Endothelial cell (in vitro differentiated cells): ENCODE results near the gene FABP1. TPM values are rescaled to one million over a fixed set of nuclear protein-coding genes. Genes with fewer than 3 reads are reported as not detected.
A peak's percentile ranks its signal among the peaks of the same experiment; 100 is the strongest.

Source experiments
- DNase-seq: peaks from one replicate; pipeline ENCODE4 v3.0.0; 2021; ENCODE audit warnings: low spot score
- H3K27ac Mint-ChIP-seq: one replicate; pipeline ENCODE4 v1.8.0; 2021; ENCODE audit warnings: mixed read lengths, inconsistent platforms; ENCODE audit not compliant: unreplicated experiment
- H3K27me3 Mint-ChIP-seq: one replicate; pipeline ENCODE4 v1.8.0; 2021; ENCODE audit warnings: mild to moderate bottlenecking, moderate library complexity, mixed read lengths, inconsistent platforms; ENCODE audit not compliant: unreplicated experiment
- H3K36me3 Mint-ChIP-seq: one replicate; pipeline ENCODE4 v1.8.0; 2021; ENCODE audit warnings: mild to moderate bottlenecking, low read depth, mixed read lengths, inconsistent platforms; ENCODE audit not compliant: unreplicated experiment
- H3K4me1 Mint-ChIP-seq: one replicate; pipeline ENCODE4 v1.8.0; 2021; ENCODE audit warnings: mild to moderate bottlenecking, mixed read lengths, inconsistent platforms; ENCODE audit not compliant: unreplicated experiment
- H3K4me3 Mint-ChIP-seq: one replicate; pipeline ENCODE4 v1.8.0; 2021; ENCODE audit warnings: mild to moderate bottlenecking, mixed read lengths, inconsistent platforms; ENCODE audit not compliant: unreplicated experiment
- H3K9me3 Mint-ChIP-seq: one replicate; pipeline ENCODE4 v1.8.0; 2021; ENCODE audit warnings: mixed read lengths, inconsistent platforms; ENCODE audit not compliant: unreplicated experiment
- CTCF ChIP-seq: fragments of 200-600 bp; sonication (generic); IDR thresholded peaks from one replicate; pipeline ENCODE4 v1.5.0; 2021; ENCODE audit warnings: antibody characterized with exemption; ENCODE audit not compliant: unreplicated experiment
- total RNA-seq: library from RNA; stranded (reverse); fragmentation: NEBNext Ultra II Directional; extraction: Animal tissue kit (Norgen Biotek cat#: 25700); gene quantifications from one replicate; pipeline ENCODE4 v1.2.1, GENCODE V29; 2021; ENCODE audit not compliant: unreplicated experiment

FABP1 gene
- total RNA-seq, 1 donor from 2014 or later = not detected

- no peaks in the 10 kb centered on the region for H3K36me3 Mint-ChIP-seq
- no peak for TF ChIP-seq CTCF
- no peaks in the 10 kb centered on the region for H3K27me3 Mint-ChIP-seq
- H3K4me1 Mint-ChIP-seq = peaks cover 16% of the 10 kb centered on the region
- no peak for DNase-seq
- no peak overlapping the region for H3K27ac Mint-ChIP-seq
- H3K9me3 Mint-ChIP-seq = no peaks in the 10 kb centered on the region
- H3K4me3 Mint-ChIP-seq = no peak overlapping the region
These were observed 41.5 kb downstream of the FABP1 start for GRCh38 chr2:88086401-88086800.

- Mint-ChIP-seq H3K4me1 (peaks cover 16% of the 10 kb centered on the region), H3K27me3 (no peaks in the 10 kb centered on the region), H3K4me3 (no peak overlapping the region), H3K27ac (no peak overlapping the region), H3K36me3 (no peaks in the 10 kb centered on the region), H3K9me3 (no peaks in the 10 kb centered on the region)
- DNase-seq = no peak
- TF ChIP-seq CTCF = no peak
These were observed 42.3 kb downstream of the FABP1 start for GRCh38 chr2:88085602-88086001.

GRCh38 chr2:88085099-88085498 lies 42.8 kb downstream of the FABP1 start:
- Mint-ChIP-seq H3K27me3 (no peaks in the 10 kb centered on the region), H3K36me3 (no peaks in the 10 kb centered on the region), H3K4me3 (no peak overlapping the region), H3K27ac (no peak overlapping the region), H3K4me1 (peaks cover 13% of the 10 kb centered on the region), H3K9me3 (no peaks in the 10 kb centered on the region)
- TF ChIP-seq CTCF = no peak
- DNase-seq = no peak

GRCh38 chr2:88082781-88083180 lies 45.1 kb downstream of the FABP1 start:
- H3K4me1 Mint-ChIP-seq = peaks cover 13% of the 10 kb centered on the region
- TF ChIP-seq CTCF = no peak
- no peaks in the 10 kb centered on the region for H3K9me3 Mint-ChIP-seq
- H3K27me3 Mint-ChIP-seq = no peaks in the 10 kb centered on the region
- DNase-seq = no peak
- no peak overlapping the region for H3K4me3 Mint-ChIP-seq
- no peaks in the 10 kb centered on the region for H3K36me3 Mint-ChIP-seq
- H3K27ac Mint-ChIP-seq = peak overlapping the region; percentile 11

- H3K27me3 Mint-ChIP-seq = no peaks in the 10 kb centered on the region
- peaks cover 13% of the 10 kb centered on the region for H3K4me1 Mint-ChIP-seq
- no peaks in the 10 kb centered on the region for H3K36me3 Mint-ChIP-seq
- H3K4me3 Mint-ChIP-seq = no peak overlapping the region
- no peaks in the 10 kb centered on the region for H3K9me3 Mint-ChIP-seq
- no peak for DNase-seq
- no peak for TF ChIP-seq CTCF
- H3K27ac Mint-ChIP-seq = no peak overlapping the region
These were observed 45.8 kb downstream of the FABP1 start for GRCh38 chr2:88081924-88082608.
